Measurements from ENCODE around the gene CYCS.

The CYCS gene

DNA sequence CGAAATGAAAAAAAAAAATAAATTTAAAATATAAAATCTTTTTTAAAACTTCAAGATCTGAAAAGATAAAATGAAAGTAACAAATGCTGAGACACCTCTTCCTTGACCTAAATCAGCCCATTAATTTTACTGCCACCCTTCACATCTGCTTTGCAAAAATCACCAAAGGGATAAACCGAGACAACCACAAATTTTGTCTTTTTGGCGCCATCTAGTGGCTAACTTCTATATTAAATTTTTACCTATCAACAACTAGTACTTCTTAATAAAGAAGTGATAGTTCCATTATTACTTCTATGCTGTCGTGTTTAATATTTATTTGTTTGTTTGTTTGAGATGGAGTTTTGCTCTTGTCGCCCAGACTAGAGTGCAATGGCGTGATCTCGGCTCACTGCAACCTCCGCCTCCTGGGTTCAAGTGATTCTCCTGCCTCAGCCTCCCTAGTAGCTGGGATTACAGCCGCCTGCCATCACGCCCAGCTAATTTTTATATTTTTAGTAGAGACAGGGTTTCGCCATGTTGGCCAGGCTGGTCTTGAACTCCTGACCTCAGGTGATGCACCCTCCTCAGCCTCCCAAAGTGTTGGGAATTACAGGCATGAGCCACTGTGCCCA lies 35.0 kb upstream of the CYCS start:
- TF ChIP-seq RAD21 (IDR thresholded peaks at IDR 0.05; ENCODE audit: low read depth) = peak; percentile 44

DNA sequence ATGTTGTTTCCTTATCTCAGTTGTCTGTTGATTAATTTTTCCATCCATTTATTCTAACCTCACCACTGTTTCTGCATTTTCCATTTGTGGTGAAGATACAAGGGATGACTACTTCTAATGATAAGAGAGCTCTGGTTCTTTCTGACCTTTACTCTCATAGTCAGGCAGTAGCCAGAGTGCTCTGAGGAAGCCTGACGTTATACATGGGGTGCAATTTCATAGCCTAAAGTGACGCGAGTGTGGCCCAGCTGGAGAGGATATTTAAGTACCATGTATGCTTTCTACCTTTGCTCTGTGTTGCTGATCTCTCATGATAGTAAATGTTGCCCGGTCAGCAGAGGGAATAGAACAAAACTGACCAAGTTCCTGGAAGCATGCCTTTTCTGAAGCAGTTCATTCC lies 33.9 kb upstream of the CYCS start:
- TF ChIP-seq NFIC (IDR thresholded peaks at IDR 0.05) (no peak), CREB1 (IDR thresholded peaks at IDR 0.05; ENCODE audit: low read depth) (no peak), YY1 (IDR thresholded peaks at IDR 0.05; ENCODE audit: low read depth) (no peak), TAF1 (IDR thresholded peaks at IDR 0.05; ENCODE audit: low read depth) (no peak), TCF12 (IDR thresholded peaks at IDR 0.05; ENCODE audit: low read depth) (no peak), TEAD4 (IDR thresholded peaks at IDR 0.05) (no peak), EP300 (IDR thresholded peaks at IDR 0.05; ENCODE audit: borderline replicate concordance) (no peak), RAD21 (IDR thresholded peaks at IDR 0.05; ENCODE audit: low read depth) (no peak), CEBPB (IDR thresholded peaks at IDR 0.05) (no peak), FOXM1 (IDR thresholded peaks at IDR 0.05; ENCODE audit: borderline replicate concordance, low read depth) (no peak), EGR1 (IDR thresholded peaks at IDR 0.05) (no peak), ZBTB7A (IDR thresholded peaks at IDR 0.05; ENCODE audit: low read depth) (no peak)
- TF ChIP-seq, protein P1, sequence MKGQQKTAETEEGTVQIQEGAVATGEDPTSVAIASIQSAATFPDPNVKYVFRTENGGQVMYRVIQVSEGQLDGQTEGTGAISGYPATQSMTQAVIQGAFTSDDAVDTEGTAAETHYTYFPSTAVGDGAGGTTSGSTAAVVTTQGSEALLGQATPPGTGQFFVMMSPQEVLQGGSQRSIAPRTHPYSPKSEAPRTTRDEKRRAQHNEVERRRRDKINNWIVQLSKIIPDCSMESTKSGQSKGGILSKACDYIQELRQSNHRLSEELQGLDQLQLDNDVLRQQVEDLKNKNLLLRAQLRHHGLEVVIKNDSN (IDR thresholded peaks at IDR 0.05) = no peak
- TF ChIP-seq, protein P2, sequence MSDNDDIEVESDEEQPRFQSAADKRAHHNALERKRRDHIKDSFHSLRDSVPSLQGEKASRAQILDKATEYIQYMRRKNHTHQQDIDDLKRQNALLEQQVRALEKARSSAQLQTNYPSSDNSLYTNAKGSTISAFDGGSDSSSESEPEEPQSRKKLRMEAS (IDR thresholded peaks at IDR 0.05) = no peak
- TF ChIP-seq, protein P3, sequence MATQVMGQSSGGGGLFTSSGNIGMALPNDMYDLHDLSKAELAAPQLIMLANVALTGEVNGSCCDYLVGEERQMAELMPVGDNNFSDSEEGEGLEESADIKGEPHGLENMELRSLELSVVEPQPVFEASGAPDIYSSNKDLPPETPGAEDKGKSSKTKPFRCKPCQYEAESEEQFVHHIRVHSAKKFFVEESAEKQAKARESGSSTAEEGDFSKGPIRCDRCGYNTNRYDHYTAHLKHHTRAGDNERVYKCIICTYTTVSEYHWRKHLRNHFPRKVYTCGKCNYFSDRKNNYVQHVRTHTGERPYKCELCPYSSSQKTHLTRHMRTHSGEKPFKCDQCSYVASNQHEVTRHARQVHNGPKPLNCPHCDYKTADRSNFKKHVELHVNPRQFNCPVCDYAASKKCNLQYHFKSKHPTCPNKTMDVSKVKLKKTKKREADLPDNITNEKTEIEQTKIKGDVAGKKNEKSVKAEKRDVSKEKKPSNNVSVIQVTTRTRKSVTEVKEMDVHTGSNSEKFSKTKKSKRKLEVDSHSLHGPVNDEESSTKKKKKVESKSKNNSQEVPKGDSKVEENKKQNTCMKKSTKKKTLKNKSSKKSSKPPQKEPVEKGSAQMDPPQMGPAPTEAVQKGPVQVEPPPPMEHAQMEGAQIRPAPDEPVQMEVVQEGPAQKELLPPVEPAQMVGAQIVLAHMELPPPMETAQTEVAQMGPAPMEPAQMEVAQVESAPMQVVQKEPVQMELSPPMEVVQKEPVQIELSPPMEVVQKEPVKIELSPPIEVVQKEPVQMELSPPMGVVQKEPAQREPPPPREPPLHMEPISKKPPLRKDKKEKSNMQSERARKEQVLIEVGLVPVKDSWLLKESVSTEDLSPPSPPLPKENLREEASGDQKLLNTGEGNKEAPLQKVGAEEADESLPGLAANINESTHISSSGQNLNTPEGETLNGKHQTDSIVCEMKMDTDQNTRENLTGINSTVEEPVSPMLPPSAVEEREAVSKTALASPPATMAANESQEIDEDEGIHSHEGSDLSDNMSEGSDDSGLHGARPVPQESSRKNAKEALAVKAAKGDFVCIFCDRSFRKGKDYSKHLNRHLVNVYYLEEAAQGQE (IDR thresholded peaks at IDR 0.05; ENCODE audit: low read depth) = no peak

DNA sequence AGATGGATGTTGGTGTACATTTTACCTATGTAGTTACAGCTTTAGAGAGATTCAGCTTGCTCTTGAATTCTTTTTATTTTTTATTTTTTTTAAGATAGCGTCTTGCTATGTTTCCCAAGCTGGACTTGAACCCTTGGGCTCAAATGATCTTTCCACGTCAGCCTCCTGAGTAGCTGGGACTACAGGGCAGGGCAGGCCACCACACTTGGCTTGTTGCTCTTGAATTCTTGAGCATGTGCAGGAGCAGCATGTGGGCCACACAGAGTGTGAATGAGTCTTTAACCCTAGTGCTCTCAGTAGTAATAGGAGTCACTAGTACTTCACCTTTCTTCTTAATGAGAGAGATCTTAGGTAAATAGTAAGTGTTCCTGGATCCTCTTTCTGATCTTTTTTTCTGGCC lies 26.7 kb upstream of the CYCS start:
- no peak for TF ChIP-seq EP300 (IDR thresholded peaks at IDR 0.05; ENCODE audit: borderline replicate concordance)
- no peak for TF ChIP-seq CREB1 (IDR thresholded peaks at IDR 0.05; ENCODE audit: low read depth)
- no peak for TF ChIP-seq EGR1 (IDR thresholded peaks at IDR 0.05)
- no peak for TF ChIP-seq NFIC (IDR thresholded peaks at IDR 0.05)
- TF ChIP-seq FOXM1 (IDR thresholded peaks at IDR 0.05; ENCODE audit: borderline replicate concordance, low read depth) = no peak
- TF ChIP-seq CEBPB (IDR thresholded peaks at IDR 0.05) = no peak
- no peak for TF ChIP-seq RAD21 (IDR thresholded peaks at IDR 0.05; ENCODE audit: low read depth)
- no peak for TF ChIP-seq ZBTB7A (IDR thresholded peaks at IDR 0.05; ENCODE audit: low read depth)
- no peak for TF ChIP-seq YY1 (IDR thresholded peaks at IDR 0.05; ENCODE audit: low read depth)

DNA sequence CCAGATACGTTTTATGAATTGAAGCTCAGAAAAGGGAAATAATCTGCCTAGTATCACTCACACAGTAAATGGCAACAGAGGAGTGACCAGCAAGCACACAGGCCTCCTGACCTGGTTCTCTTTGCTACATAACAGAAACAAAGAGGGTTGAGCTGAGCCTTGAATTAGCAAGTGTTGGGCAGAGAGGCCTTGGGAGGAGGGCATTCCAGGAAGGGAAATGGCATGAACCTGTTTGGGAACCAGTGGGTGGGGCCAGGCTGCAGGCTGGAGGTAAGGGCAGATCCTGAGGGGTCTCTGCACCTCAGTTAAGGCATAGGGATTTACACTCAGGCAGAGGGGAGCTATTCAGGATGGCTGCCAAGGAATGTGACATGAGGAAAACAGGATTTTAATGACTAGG lies 24.8 kb upstream of the CYCS start:
- TF ChIP-seq TEAD4 (IDR thresholded peaks at IDR 0.05) = no peak
- no peak for TF ChIP-seq EGR1 (IDR thresholded peaks at IDR 0.05)
- TF ChIP-seq, protein P1 (IDR thresholded peaks at IDR 0.05) = no peak
- no peak for TF ChIP-seq CREB1 (IDR thresholded peaks at IDR 0.05; ENCODE audit: low read depth)
- TF ChIP-seq, protein P2 (IDR thresholded peaks at IDR 0.05) = no peak

DNA sequence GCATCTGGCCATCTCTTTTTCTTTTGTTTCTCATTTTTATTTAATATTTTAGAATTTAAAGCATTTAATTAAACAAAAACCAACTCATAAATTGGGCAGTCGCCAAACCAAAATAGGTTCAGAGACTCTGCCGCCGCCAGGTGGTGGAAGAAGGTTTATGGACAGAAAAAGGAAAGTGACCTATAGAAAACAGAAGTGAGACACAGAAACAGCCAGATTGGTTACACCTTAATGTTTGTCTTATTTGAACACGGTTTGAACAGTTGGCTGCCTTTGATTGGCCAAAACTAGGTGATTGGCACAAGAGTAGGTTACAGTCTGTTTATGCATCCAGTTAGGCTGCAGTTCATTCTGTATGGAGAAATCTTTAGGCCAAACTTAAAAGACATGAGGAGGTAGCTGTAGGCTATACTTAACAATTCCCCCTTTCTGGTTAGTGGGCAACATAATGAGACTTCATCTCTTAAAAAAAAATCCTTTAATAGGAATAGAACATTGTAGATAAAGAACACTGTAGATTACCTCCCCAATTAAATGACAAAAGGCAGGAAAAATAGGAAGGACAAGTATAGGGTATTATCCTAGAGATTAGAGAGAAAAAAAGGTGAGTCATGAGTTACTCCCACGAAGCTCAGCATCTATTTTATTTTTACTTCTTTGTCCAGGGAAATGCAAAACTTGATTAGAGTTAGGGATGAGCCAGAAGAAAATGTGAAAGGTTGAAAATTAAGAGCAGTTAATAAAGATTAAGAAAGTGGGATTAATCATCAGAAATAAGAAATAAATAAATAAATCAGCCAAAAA lies 23.9 kb upstream of the CYCS start:
- TF ChIP-seq ZBTB7A (IDR thresholded peaks at IDR 0.05; ENCODE audit: low read depth) = no peak
- TF ChIP-seq CEBPB (IDR thresholded peaks at IDR 0.05) = no peak
- TF ChIP-seq, protein P2 (IDR thresholded peaks at IDR 0.05) = no peak
- TF ChIP-seq TEAD4 (IDR thresholded peaks at IDR 0.05) = no peak
- TF ChIP-seq RAD21 (IDR thresholded peaks at IDR 0.05; ENCODE audit: low read depth) = no peak
- TF ChIP-seq TAF1 (IDR thresholded peaks at IDR 0.05; ENCODE audit: low read depth) = no peak
- TF ChIP-seq FOXM1 (IDR thresholded peaks at IDR 0.05; ENCODE audit: borderline replicate concordance, low read depth) = no peak
- TF ChIP-seq, protein P3 (IDR thresholded peaks at IDR 0.05; ENCODE audit: low read depth) = no peak
- no peak for TF ChIP-seq YY1 (IDR thresholded peaks at IDR 0.05; ENCODE audit: low read depth)
- no peak for TF ChIP-seq EP300 (IDR thresholded peaks at IDR 0.05; ENCODE audit: borderline replicate concordance)
- TF ChIP-seq CREB1 (IDR thresholded peaks at IDR 0.05; ENCODE audit: low read depth) = no peak
- TF ChIP-seq TCF12 (IDR thresholded peaks at IDR 0.05; ENCODE audit: low read depth) = no peak
- TF ChIP-seq, protein P1 (IDR thresholded peaks at IDR 0.05) = no peak
- TF ChIP-seq EGR1 (IDR thresholded peaks at IDR 0.05) = no peak
- no peak for TF ChIP-seq NFIC (IDR thresholded peaks at IDR 0.05)

Measured in Ishikawa (cell line).